RWPE2 (cell line): ENCODE results near the gene SNX9.

ENCODE experiments used
- ATAC-seq: fragments of 200-7000 bp; cut with Tn5 transposase; 3 replicates; pipeline ENCODE4 v1.9.1; 2021; ENCODE audit warnings: low read depth
- DNase-seq: peaks from one replicate; pipeline ENCODE4 v3.0.0-alpha.2; 2020; ENCODE audit warnings: low spot score
- H3K27ac ChIP-seq: fragments of 450-650 bp; 2 replicates; pipeline ENCODE4 v1.5.1; 2017; ENCODE audit warnings: mild to moderate bottlenecking; ENCODE audit not compliant: poor library complexity, severe bottlenecking
- H3K27me3 ChIP-seq: fragments of 250-450 bp; sonication (Bioruptor Pico); 2 replicates; pipeline ENCODE4 v1.5.1; 2021; ENCODE audit warnings: mild to moderate bottlenecking, moderate library complexity; ENCODE audit not compliant: insufficient read depth, poor library complexity, severe bottlenecking
- H3K36me3 ChIP-seq: fragments of 250-450 bp; sonication (Bioruptor Pico); 2 replicates; pipeline ENCODE4 v1.5.1; 2020; ENCODE audit warnings: low read depth, mild to moderate bottlenecking, moderate library complexity
- H3K4me1 ChIP-seq: fragments of 250-450 bp; sonication (Bioruptor Pico); 2 replicates; pipeline ENCODE4 v1.5.1; 2021; ENCODE audit warnings: mild to moderate bottlenecking, moderate library complexity; ENCODE audit not compliant: insufficient read depth, poor library complexity, severe bottlenecking
- H3K4me3 ChIP-seq: fragments of 250-450 bp; sonication (Bioruptor Pico); 2 replicates; pipeline ENCODE4 v1.5.1; 2021; ENCODE audit warnings: mild to moderate bottlenecking, moderate library complexity; ENCODE audit not compliant: severe bottlenecking
- H3K9me3 ChIP-seq: fragments of 250-450 bp; sonication (Bioruptor Pico); 2 replicates; pipeline ENCODE4 v1.5.1; 2021; ENCODE audit warnings: mild to moderate bottlenecking, moderate library complexity; ENCODE audit not compliant: severe bottlenecking
- TF ChIP-seq, protein P1 (sequence below): fragments of 450-650 bp; IDR thresholded peaks from one replicate; pipeline ENCODE4 v1.5.1; 2017; ENCODE audit warnings: mild to moderate bottlenecking, moderate library complexity; ENCODE audit not compliant: poor library complexity, severe bottlenecking

The SNX9 gene

DNA sequence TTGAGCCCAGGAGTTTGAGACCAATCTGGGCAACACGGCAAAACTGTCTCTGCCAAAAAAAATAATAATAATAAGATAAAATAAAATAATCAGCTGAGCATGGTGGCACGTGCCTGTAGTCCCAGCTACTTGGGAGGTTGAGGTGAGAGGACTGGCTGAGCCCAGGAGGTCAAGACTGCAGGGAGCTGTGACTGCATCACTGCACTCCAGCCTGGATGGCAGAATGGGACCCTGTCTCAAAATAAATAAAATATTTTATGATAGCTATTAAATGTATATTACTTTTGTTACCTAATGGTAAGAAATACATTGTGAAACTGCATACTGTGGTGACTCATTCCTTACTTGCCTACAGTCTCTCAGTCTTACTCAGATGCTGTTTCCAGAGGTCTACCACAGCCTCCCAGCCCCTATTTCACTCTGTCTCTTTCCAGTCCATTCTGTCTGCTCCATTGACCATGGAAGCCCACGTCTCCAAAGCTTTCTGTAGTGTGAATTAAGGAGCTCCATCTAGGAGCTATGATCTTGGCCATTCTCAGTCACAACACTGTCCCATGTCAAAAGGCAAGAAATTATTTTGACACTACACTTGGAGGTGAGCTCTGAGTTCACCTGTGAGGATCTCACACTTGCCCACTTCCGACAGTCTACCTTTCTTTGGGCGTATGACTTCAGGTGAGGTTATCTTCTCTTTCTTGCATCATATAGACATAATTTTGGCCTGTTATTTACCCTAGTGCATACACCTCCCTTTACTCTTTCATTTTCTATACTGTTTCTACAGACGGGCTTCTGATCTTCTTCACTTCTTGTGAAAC is 22.4 kb upstream of the SNX9 start:
- DNase-seq (no peak), ATAC-seq (peak; percentile 97)
- Histone ChIP-seq H3K4me3 (no peak overlapping the region), H3K27ac (no peak overlapping the region), H3K36me3 (no peaks in the 10 kb centered on the region), H3K9me3 (no peaks in the 10 kb centered on the region), H3K27me3 (no peaks in the 10 kb centered on the region), H3K4me1 (peaks cover 9% of the 10 kb centered on the region)
- TF ChIP-seq, protein P1, sequence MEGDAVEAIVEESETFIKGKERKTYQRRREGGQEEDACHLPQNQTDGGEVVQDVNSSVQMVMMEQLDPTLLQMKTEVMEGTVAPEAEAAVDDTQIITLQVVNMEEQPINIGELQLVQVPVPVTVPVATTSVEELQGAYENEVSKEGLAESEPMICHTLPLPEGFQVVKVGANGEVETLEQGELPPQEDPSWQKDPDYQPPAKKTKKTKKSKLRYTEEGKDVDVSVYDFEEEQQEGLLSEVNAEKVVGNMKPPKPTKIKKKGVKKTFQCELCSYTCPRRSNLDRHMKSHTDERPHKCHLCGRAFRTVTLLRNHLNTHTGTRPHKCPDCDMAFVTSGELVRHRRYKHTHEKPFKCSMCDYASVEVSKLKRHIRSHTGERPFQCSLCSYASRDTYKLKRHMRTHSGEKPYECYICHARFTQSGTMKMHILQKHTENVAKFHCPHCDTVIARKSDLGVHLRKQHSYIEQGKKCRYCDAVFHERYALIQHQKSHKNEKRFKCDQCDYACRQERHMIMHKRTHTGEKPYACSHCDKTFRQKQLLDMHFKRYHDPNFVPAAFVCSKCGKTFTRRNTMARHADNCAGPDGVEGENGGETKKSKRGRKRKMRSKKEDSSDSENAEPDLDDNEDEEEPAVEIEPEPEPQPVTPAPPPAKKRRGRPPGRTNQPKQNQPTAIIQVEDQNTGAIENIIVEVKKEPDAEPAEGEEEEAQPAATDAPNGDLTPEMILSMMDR = no peak

DNA sequence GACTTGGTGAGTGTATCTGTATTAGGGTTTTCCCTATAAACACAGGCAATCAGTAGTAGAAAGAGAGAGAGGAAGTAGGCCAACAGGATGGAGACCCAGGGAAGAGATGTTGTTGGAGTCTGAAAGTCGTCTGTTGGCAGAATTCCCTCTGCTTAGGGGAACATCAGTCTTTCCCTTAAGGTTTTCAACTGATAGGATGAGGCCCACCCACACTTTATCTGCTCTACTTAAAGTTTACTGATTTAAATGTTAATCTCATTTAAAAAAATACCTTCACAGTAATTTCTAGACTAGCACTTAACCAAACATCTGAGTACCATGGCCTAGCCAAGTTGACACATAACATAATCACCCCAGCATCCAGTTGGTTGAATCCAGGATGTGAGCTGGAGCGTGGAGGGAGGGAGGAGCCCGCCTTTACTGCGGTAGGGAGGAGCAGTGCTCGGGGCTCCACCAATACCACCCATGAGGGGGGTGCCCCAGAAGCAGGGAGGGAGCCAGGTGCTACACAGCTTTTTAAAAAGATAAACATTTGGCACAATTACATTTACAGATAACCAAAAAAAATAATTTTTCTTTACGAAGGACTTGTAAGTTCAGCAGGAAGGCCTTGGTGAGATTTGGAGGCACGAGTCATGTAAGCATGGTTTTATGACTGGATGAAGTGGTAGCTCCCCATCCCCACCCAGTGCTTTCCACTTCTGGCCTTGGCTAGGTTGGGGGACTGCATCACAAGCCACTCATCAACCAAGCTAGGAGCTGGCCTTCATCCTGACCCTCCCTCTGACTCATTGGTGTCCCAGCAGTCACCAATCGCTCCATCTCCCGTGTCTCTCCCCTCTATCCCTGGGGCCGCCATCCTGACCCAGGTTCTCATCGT is 18.4 kb upstream of the SNX9 start:
- Histone ChIP-seq H3K4me3 (no peak overlapping the region), H3K27ac (no peak overlapping the region), H3K36me3 (no peaks in the 10 kb centered on the region), H3K4me1 (peaks cover 3% of the 10 kb centered on the region), H3K9me3 (no peaks in the 10 kb centered on the region), H3K27me3 (no peaks in the 10 kb centered on the region)
- DNase-seq (no peak), ATAC-seq (no peak)
- TF ChIP-seq, protein P1 = no peak

DNA sequence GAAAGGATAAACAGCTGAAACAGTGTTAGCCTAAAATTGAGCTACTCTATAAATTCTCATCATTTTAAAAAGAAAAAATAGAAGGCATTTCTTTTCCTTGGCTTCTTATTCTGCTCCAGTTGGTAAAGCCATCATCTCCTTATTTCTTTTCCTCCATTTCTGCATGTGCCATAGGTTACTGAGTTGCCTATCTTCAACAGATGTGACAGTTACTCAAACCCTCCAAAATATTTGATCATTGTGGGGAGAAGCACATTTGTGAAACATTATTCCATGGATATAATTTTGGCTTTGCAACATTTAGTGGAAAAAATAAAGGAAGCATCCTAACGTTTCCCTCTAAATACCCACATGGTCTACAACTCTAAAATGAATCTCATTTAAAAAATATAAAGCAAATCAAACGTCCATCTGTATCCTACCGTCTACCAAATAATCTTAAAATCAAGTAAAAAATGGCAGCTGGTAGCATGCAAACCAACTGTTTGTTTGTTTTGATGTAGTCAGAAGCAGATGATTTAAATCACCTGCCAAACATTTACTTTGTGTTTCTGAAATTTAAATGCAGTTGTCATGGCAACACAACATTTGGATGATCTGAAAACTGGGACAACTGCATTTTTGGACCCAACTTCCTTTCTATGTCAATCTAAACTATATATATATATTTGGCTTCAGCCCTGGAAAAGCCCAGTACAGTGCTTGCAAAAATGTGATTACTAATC is 16.8 kb upstream of the SNX9 start:
- Histone ChIP-seq H3K27me3 (no peaks in the 10 kb centered on the region), H3K9me3 (no peaks in the 10 kb centered on the region), H3K27ac (no peak overlapping the region), H3K4me1 (no peaks in the 10 kb centered on the region), H3K36me3 (no peaks in the 10 kb centered on the region), H3K4me3 (no peak overlapping the region)
- no peak for DNase-seq
- TF ChIP-seq, protein P1 = no peak
- no peak for ATAC-seq

DNA sequence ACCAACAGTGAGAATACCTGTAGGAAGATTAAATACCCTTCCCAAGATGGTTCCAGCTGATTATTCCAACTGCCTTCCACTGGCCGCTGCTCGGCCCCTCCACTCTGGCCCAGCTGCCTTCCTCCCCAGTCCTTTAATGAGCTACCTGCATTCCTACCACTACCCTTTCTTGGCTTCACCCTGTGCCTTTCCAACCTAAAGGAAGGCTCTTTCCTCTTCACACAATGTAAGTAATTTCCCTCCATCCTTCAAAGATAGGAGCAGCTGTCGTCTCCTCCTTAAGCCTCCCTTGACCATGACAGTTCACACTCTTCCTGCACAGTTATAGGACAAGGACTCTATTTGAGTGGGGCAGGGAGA is 16.2 kb upstream of the SNX9 start:
- no peak overlapping the region for H3K4me3 ChIP-seq
- H3K9me3 ChIP-seq = no peaks in the 10 kb centered on the region
- DNase-seq (no peak), ATAC-seq (no peak)
- H3K27me3 ChIP-seq = no peaks in the 10 kb centered on the region
- TF ChIP-seq, protein P1 = no peak
- H3K4me1 ChIP-seq = no peaks in the 10 kb centered on the region
- H3K36me3 ChIP-seq = no peaks in the 10 kb centered on the region
- no peak overlapping the region for H3K27ac ChIP-seq
